Measurements from ENCODE around the gene TMEM215. TPM values are rescaled to one million over a fixed set of nuclear protein-coding genes. Genes with fewer than 3 reads are reported as not detected.
"Not testable (repeated sequence)": the region's sequence is repeated elsewhere in the genome, so short reads cannot be mapped to it uniquely, and the experiment has no call there.

The TMEM215 gene
- 0.33 and 0.57 TPM in 2 replicates for total RNA-seq (2014; rRNA removed; shearing (Covaris generic))

- peak; percentile 68 for DNase-seq (ENCODE audit: low read depth)
These were observed at the start of gene TMEM215 for GRCh38 chr9:32783168-32783891. TSS of gene TMEM215 (plus strand) at chr9:32783540. CDS start at chr9:32784184, 644 bp downstream.

- DNase-seq (ENCODE audit: low read depth) = no peak
These were observed 47.9 kb upstream of the TMEM215 start for GRCh38 chr9:32735476-32735875.

GRCh38 chr9:32737378-32737777 lies 46.0 kb upstream of the TMEM215 start:
- DNase-seq (ENCODE audit: low read depth) = no peak

GRCh38 chr9:32738501-32739172 lies 44.7 kb upstream of the TMEM215 start:
- DNase-seq (ENCODE audit: low read depth) = peak; percentile 77

- peak; percentile 82 for DNase-seq (ENCODE audit: low read depth)
These were observed 41.6 kb upstream of the TMEM215 start for GRCh38 chr9:32741706-32742105.

GRCh38 chr9:32742296-32742695 lies 41.0 kb upstream of the TMEM215 start:
- peak; percentile 77 for DNase-seq (ENCODE audit: low read depth)

DNA sequence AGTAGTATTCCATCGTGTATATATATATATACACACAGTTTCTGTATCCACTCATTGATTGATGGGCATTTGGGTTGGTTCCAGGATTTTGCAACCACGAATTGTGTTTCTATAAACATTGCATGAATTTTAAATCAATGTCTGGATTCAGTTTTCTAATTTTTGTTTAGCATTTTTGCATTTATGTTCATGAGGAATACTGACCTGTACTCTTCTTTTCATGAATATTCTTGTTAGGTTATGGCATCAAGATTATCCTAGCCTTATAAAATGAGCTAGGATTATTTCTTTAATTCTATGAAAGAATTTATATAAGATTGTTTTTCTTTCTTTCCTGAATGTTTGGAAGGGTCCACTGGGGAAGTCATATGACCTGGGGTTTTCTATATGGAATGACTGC lies 35.3 kb upstream of the TMEM215 start:
- DNase-seq (ENCODE audit: low read depth) = no peak

GRCh38 chr9:32755730-32756129 lies 27.6 kb upstream of the TMEM215 start:
- no peak for DNase-seq (ENCODE audit: low read depth)

GRCh38 chr9:32764139-32764538 lies 19.2 kb upstream of the TMEM215 start:
- no peak for DNase-seq (ENCODE audit: low read depth)

- no peak for DNase-seq (ENCODE audit: low read depth)
These were observed 8.1 kb upstream of the TMEM215 start for GRCh38 chr9:32775283-32775682.

DNA sequence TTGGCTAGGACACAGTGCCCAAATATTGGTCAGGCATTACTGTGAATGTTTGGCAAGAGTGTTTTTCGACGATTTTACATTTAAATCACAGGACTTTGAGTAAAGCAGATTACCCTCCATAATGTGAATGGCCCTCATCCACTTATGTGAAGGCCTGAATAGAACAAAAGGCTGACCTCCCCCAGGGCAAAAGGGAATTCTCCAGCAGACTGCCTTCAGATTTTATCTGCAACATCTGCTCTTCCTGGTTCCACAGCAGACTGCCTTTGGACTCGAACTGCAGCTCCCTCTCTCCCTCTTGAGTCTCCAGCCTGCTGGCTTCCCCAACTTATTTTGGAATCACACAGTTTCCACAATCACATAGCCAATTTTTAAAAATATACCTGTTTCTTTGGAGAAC lies 7.1 kb upstream of the TMEM215 start:
- no peak for DNase-seq (ENCODE audit: low read depth)

DNA sequence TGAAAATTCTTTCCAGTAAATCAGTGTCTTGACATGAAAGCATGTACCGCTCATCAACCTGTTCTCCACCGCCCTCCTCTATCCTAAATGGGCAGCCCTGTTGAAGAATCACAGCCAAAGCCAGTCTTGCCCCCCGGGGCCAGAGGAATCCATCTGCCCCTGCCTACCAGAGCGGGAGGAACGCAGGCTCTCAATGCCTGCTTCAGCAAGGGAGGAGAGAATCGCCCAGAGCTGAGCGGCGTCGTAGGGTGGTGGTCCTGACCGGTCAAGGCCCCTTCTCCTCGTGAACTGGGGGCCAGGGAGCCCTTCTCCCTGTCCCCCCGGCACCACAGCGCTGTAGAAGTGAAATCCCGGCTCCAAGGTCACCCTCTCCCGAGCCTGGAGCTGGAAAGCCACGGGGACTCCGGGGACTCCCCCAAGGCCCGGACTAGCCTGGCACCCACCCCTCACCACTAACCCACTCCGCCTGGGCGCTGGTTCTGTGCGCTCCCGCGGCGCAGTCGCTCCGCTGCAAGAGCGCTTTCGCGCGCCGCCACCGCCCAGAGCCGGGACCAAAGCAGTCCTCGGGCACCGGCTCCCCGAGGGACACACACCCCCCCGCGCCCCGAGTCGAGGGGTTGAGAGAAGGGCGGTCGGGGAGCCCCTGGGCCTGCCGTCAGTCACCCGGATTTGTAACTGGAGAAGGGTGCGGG lies 718 bp upstream of the TMEM215 start:
- DNase-seq (ENCODE audit: low read depth) = peak; percentile 28

- DNase-seq (ENCODE audit: low read depth) = no peak
These were observed 4.5 kb downstream of the TMEM215 start for GRCh38 chr9:32787816-32788215.

- DNase-seq (ENCODE audit: low read depth) = not testable (repeated sequence)
These were observed 12.7 kb downstream of the TMEM215 start for GRCh38 chr9:32796015-32796414.

DNA sequence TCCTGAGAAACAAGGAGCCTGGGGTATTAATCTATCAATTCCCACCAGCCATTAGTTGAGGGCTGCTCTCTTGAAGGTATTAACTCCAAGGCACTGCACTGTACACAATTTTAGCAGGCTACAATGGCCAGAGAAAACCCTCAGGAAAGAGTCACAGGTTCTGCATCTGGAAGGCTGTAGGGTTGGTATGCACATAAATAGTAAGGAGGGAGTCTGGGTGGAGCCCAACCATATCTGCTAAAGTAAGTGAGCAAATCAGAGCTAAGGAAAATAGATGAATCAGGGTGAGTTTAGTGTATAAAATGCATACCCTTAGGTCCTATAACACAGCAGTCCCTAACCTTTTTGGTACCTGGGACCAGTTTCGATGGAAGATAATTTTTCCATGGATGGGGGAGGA lies 18.2 kb downstream of the TMEM215 start:
- DNase-seq (ENCODE audit: low read depth) = no peak

- DNase-seq (ENCODE audit: low read depth) = no peak
These were observed 23.9 kb downstream of the TMEM215 start for GRCh38 chr9:32807217-32807616.

- no peak for DNase-seq (ENCODE audit: low read depth)
These were observed 27.9 kb downstream of the TMEM215 start for GRCh38 chr9:32811246-32811645.

DNA sequence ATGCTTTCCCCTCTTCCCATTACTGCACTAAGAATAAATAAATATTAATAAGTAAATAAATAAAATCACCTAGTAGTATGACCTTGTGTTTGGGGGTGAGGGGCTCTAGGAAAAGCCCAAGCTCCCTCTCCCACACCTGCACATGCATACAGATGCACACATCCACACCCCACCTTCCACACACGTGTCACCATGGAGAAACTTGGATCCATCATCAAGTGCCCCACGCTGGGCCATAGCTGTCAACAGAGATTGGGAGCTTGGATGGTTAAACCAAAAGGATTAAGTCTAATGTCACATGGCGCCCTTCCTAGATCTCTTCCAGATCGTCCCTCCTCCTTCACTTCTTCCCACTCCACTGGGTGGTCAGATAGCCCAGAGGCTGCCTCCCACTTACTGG lies 37.0 kb downstream of the TMEM215 start:
- DNase-seq (ENCODE audit: low read depth) = no peak

- DNase-seq (ENCODE audit: low read depth) = no peak
These were observed 39.8 kb downstream of the TMEM215 start for GRCh38 chr9:32823101-32823500.

DNA sequence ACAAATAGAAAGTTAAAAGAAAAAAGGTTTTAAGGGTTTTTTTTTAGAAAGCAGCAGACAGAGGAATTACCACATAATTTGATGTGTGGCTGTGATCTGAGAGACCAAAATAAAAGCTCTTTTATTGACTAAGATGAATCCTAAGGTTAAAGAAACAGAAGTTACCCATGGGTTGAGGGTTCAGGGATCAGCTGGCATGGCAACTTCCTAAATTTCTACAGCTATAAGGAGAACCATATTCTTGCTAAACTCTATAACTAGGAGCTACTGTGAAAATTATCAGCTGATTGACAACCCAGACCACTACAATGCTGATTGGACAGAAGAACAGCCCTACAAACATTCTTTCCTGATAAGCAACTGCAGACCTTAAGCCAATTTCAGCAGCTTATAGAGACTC lies 40.2 kb downstream of the TMEM215 start:
- DNase-seq (ENCODE audit: low read depth) = no peak

DNA sequence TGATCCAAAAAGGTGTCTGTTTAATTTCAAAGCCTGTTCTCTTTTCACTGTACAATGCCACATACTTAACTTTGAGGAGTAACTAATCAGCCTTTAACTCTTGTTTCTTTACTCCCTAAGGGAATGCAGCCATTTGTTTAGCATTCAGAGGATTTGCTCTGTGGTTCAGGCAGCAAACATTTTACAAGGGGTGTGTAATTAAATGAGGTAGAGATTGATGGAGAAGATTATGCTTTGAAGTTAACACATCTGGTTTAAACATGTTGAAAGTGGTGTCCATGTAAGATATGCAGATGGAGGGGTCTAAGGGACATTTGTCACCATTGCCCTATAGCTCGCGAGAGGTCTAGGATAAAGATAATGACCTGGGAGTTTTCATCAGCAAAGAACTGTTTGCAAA lies 41.9 kb downstream of the TMEM215 start:
- DNase-seq (ENCODE audit: low read depth) = no peak

DNA sequence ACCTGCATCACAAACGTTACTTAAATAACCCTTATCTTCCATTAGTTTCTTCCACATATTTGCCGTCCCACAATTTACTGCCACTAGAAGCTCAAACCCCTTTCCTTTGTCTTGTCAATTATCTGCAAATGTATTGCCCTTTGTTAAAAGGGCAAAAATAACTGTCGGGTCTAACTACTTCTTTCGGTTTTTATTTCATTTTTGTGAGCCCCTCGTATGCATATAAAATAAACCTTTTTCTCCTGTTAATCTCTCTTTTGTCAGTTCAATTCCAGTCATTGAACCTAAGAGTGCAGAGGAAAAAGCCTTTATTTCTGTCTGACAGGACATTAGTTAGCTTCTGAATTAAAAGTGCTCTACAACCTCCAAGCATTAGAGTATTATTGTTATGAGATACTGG lies 45.5 kb downstream of the TMEM215 start:
- no peak for DNase-seq (ENCODE audit: low read depth)

GRCh38 chr9:32832346-32832745 lies 49.0 kb downstream of the TMEM215 start:
- no peak for DNase-seq (ENCODE audit: low read depth)
